Loucy (cell line): ENCODE data around the gene GDI2.

Source experiments
- CTCF ChIP-seq: fragments of 200-600 bp; sonication (generic); conservative IDR thresholded peaks from 2 replicates; pipeline ENCODE4 v1.5.1; 2014; ENCODE audit warnings: mild to moderate bottlenecking, antibody characterized with exemption, low read length
- EZH2phosphoT487 ChIP-seq: fragments of 200-600 bp; IDR thresholded peaks from 2 replicates; pipeline ENCODE4 v1.6.1; 2018; ENCODE audit warnings: antibody characterized with exemption, mild to moderate bottlenecking, moderate library complexity, borderline replicate concordance

DNA sequence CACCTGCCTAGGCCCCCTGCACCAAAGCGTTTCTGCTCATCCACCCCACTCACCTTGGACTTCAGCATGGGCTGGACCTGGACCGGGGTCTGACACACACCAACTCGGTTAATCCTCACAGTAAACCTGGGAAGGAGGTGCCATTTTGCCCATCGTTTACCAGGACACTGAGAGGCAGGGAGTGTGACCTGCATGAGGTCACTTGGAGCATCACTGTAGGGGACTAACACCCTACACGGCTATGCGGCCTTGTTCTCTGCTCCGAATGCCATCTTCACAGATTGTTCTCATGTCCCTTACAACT is 43.4 kb upstream of the GDI2 start:
- TF ChIP-seq CTCF (no peak), EZH2phosphoT487 (no peak)
